HepG2 (cell line): ENCODE results near the gene OSBPL3. TPM values are rescaled to one million over a fixed set of nuclear protein-coding genes. Genes with fewer than 3 reads are reported as not detected.

Experiments
- ATAC-seq: fragments of 200-7000 bp; cut with Tn5 transposase; 3 replicates; pipeline ENCODE4 v1.9.1; 2020; ENCODE audit warnings: mild to moderate bottlenecking, moderate library complexity
- BruUV-seq: library from RNA; stranded (reverse); fragments of 400-500 nt; replicated peaks from 2 replicates; lab custom pipeline; 2021; lab: Mats Ljungman, UMichigan
- CTCF ChIA-PET: fragments of 300-600 bp; formaldehyde crosslinking; extraction: SDS; loops from one replicate; lab custom pipeline; 2021; ENCODE audit warnings: low total read pairs, inconsistent platforms, low intra/inter-chr PET ratio; lab: Yijun Ruan, JAX
- POLR2A ChIA-PET: fragments of 350-600 bp; sonication (Branson Sonifier 250); formaldehyde crosslinking; loops from one replicate; lab custom pipeline; 2020; ENCODE audit warnings: antibody characterized with exemption, inconsistent platforms; lab: Yijun Ruan, JAX
- DNase-seq: peaks from one replicate; pipeline ENCODE4 v3.0.0-alpha.2; 2015; ENCODE audit warnings: low spot score
- FAIRE-seq: peaks from 3 replicates; lab custom pipeline; 2011; peaks lifted over from hg19 to GRCh38; lab: Jason Lieb, UNC
- H2AFZ ChIP-seq: one replicate; pipeline ENCODE4 v1.6.1; 2011; ENCODE audit warnings: low read length, inconsistent platforms
- H3K27ac ChIP-seq: fragments of 300-600 bp; 3 replicates; pipeline ENCODE4 v1.8.0; 2011; ENCODE audit warnings: mixed run types, mild to moderate bottlenecking, mixed read lengths, low read length, inconsistent platforms; ENCODE audit not compliant: insufficient read depth; ENCODE audit errors: extremely low read length
- H3K27me3 ChIP-seq, 2 experiments: fragments of 200-600 bp in 1 of 2; 2 replicates in 1 of 2; 3 replicates in 1 of 2; pipeline versions ENCODE4 v1.6.0 to v1.8.0; 2011; ENCODE audit warnings: low read length in 2 of 2, mild to moderate bottlenecking in 2 of 2, moderate library complexity in 2 of 2, inconsistent platforms in 1 of 2; ENCODE audit not compliant: insufficient read depth in 2 of 2, control insufficient read depth in 1 of 2
- H3K36me3 ChIP-seq, 2 experiments: fragments of 200-600 bp in 1 of 2; replicated peaks in 1 of 2; 2 replicates in 1 of 2; 3 replicates in 1 of 2; pipeline versions ENCODE4 v1.5.1 to v1.8.0; 2011; ENCODE audit warnings: low read length in 2 of 2, inconsistent platforms in 1 of 2; ENCODE audit not compliant: insufficient read depth in 2 of 2, control insufficient read depth in 1 of 2
- H3K4me1 ChIP-seq: 2 replicates; pipeline ENCODE4 v1.5.1; 2012; ENCODE audit warnings: low read length, inconsistent platforms; ENCODE audit not compliant: insufficient read depth
- H3K4me2 ChIP-seq: 2 replicates; pipeline ENCODE4 v1.6.0; 2011; ENCODE audit warnings: low read depth, low read length, inconsistent platforms
- H3K4me3 ChIP-seq, 3 experiments: fragments of 200-600 bp in 1 of 3; sonication (generic), shearing (Covaris generic) in 1 of 3; replicated peaks in 1 of 3; 2 replicates each; pipeline ENCODE4 v1.5.1; 2011 to 2016; ENCODE audit warnings: low read length in 3 of 3, inconsistent platforms in 2 of 3, low read depth in 2 of 3, mild to moderate bottlenecking in 2 of 3, control low read depth in 1 of 3, mixed read lengths in 1 of 3; ENCODE audit not compliant: insufficient read depth in 1 of 3
- H3K79me2 ChIP-seq: one replicate; pipeline ENCODE4 v1.6.1; 2011; ENCODE audit warnings: low read length, inconsistent platforms; ENCODE audit not compliant: insufficient read depth
- H3K9ac ChIP-seq: 2 replicates; pipeline ENCODE4 v1.6.0; 2011; ENCODE audit warnings: mild to moderate bottlenecking, low read depth, low read length, inconsistent platforms; ENCODE audit not compliant: insufficient read depth
- H3K9me3 ChIP-seq: 2 replicates; pipeline ENCODE4 v1.5.1; 2012; ENCODE audit warnings: mild to moderate bottlenecking, low read length
- H4K20me1 ChIP-seq: 2 replicates; pipeline ENCODE4 v1.6.0; 2011; ENCODE audit warnings: inconsistent platforms, mild to moderate bottlenecking, low read length, moderate library complexity; ENCODE audit not compliant: insufficient read depth
- CAMTA2 ChIP-seq: sonication (generic); formaldehyde crosslinking; IDR thresholded peaks from 2 replicates; pipeline ENCODE4 v1.4.0; 2020; ENCODE audit warnings: mild to moderate bottlenecking, missing genetic modification reagents, borderline replicate concordance
- CBX2 ChIP-seq, 2 experiments: fragments of 200-600 bp in 1 of 2; sonication (generic); formaldehyde crosslinking in 1 of 2; IDR thresholded peaks; 2 replicates each; pipeline versions ENCODE4 v1.7.0 to v1.8.1; 2018 to 2022; ENCODE audit warnings: low read depth in 2 of 2, low read length in 1 of 2, mild to moderate bottlenecking in 1 of 2, missing genetic modification reagents in 1 of 2
- SAP130 ChIP-seq: IDR thresholded peaks from 2 replicates; pipeline ENCODE4 v1.6.1; 2016; ENCODE audit warnings: low read depth
- SRSF4 ChIP-seq: fragments of 200-400 bp; formaldehyde crosslinking; IDR thresholded peaks from one replicate; pipeline ENCODE4 v1.6.1; 2018; ENCODE audit warnings: mild to moderate bottlenecking, low read depth, low read length, moderate library complexity; ENCODE audit not compliant: poor library complexity, severe bottlenecking
- ZBTB40 ChIP-seq, 2 experiments: fragments of 450-650 bp in 1 of 2; sonication (generic) in 1 of 2; formaldehyde crosslinking in 1 of 2; IDR thresholded peaks; 2 replicates each; pipeline versions ENCODE4 v1.6.1 to v1.8.0; 2016 to 2022; ENCODE audit warnings: antibody characterized with exemption in 1 of 2, mild to moderate bottlenecking in 1 of 2, missing genetic modification reagents in 1 of 2
- ZNF251 ChIP-seq: sonication (generic); formaldehyde crosslinking; IDR thresholded peaks from 2 replicates; pipeline ENCODE4 v1.9.0; 2021; ENCODE audit warnings: mild to moderate bottlenecking, missing genetic modification reagents
- ZNF382 ChIP-seq: sonication (generic); formaldehyde crosslinking; IDR thresholded peaks from 2 replicates; pipeline ENCODE4 v1.5.0; 2020; ENCODE audit warnings: missing genetic modification reagents, mild to moderate bottlenecking, borderline replicate concordance
- ZNF597 ChIP-seq: sonication (generic); formaldehyde crosslinking; IDR thresholded peaks from 2 replicates; pipeline ENCODE4 v1.5.0; 2020; ENCODE audit warnings: missing genetic modification reagents
- WGBS: methylation state at CpG from one replicate; pipeline ENCODE4 v1.1.6; 2017; ENCODE audit warnings: low lambda C conversion rate; 5-methylcytosine and 5-hydroxymethylcytosine counted together
- in situ Hi-C: cut with HindIII; loops from 2 replicates; pipeline ENCODE4 v1.10.0; 2017; ENCODE audit warnings: low pct_unique_long_range_greater_than_20kb; ENCODE audit not compliant: extremely low pct_ligation_motif_present
- intact Hi-C: fragments of 100-400 bp; cut with micrococcal nuclease; formaldehyde crosslinking; loops from one replicate; pipeline ENCODE4 v1.10.0; 2022; ENCODE audit not compliant: unreplicated experiment
- polyA plus RNA-seq, 8 experiments: library from polyadenylated mRNA; depleted of rRNA in 3 of 8; stranded (reverse) in 7 of 8; unstranded in 1 of 8; fragments of >200 nt; fragmentation: Illumina TruSeq in 4 of 8; extraction: Trizol in 4 of 8; gene quantifications; 2 replicates each; pipeline versions ENCODE4 v1.2.1 to v1.2.3, GENCODE V29; 2011 to 2016; ENCODE audit warnings: low read depth in 4 of 8, missing spikeins in 1 of 8, mixed read lengths in 1 of 8; ENCODE audit not compliant: insufficient read depth in 1 of 8
- total RNA-seq, 5 experiments: library from RNA; depleted of rRNA; stranded (reverse); fragments of >200 nt; fragmentation: Illumina TruSeq; extraction: Trizol; gene quantifications; 2 replicates each; pipeline ENCODE4 v1.2.3, GENCODE V29; 2016; ENCODE audit warnings: low read depth in 1 of 5

The OSBPL3 gene
- total and polyA plus RNA-seq, 2 of the 13 experiments (the other 11 are each of a cell fraction or from before 2014, with no cell fraction given), result 8.8 to 28.9 TPM

- TF ChIP-seq SAP130 (no peak), ZNF251 (CRISPR knock-in tag) (no peak), ZNF382 (no peak), ZNF597 (CRISPR knock-in tag) (no peak), CBX2 (IDR thresholded peaks at IDR 0.05; ENCODE audit: low read depth, low read length) (no peak), CBX2 (CRISPR knock-in tag; IDR thresholded peaks at IDR 0.05; ENCODE audit: low read depth) (no peak), CAMTA2 (CRISPR knock-in tag) (no peak), ZBTB40 (IDR thresholded peaks at IDR 0.05) (no peak), ZBTB40 (CRISPR knock-in tag; IDR thresholded peaks at IDR 0.05) (no peak), SRSF4 (no peak)
- TF ChIP-seq, all 625 proteins: peak for 0
- ATAC-seq, result no peak
- H2AFZ ChIP-seq, result no peak overlapping the region
- no peak for DNase-seq
- 90% methylated on average over 5 of the region's 5 CpGs for WGBS
- intact Hi-C loops (no loop called here), in situ Hi-C loops (no loop called here)
- POLR2A ChIA-PET, result no interaction called here
- CTCF ChIA-PET, result no interaction called here
- H3K4me3 ChIP-seq, result no peak overlapping the region
- H3K9ac ChIP-seq, result no peak overlapping the region
- no peak overlapping the region for H3K4me2 ChIP-seq
- peaks cover 19% of the 10 kb centered on the region for H3K4me1 ChIP-seq
- no peaks in the 10 kb centered on the region; a peak in 1 of 5 replicates for H3K36me3 ChIP-seq
- H3K27me3 ChIP-seq, result no peaks in the 10 kb centered on the region
- peaks cover 43% of the 10 kb centered on the region for H3K79me2 ChIP-seq
- no peaks in the 10 kb centered on the region for H4K20me1 ChIP-seq
- H3K27ac ChIP-seq, result no peak overlapping the region
- no TSS peak for BruUV-seq
- FAIRE-seq, result no peak
- no peaks in the 10 kb centered on the region for H3K9me3 ChIP-seq
Observed at GRCh38 chr7:24926623-24927524, 53.1 kb downstream of the OSBPL3 start.
